ENCODE results near the gene ATP6V1B1. TPM values are rescaled to one million over a fixed set of nuclear protein-coding genes. Genes with fewer than 3 reads are reported as not detected.

Gene ATP6V1B1
- total RNA-seq, 4 donors from 2014 or later = 22.7 to 66.9 (median 39.5) TPM

- DNase-seq (ENCODE audit: low spot score in 2 of 2) = no peak
- peaks cover 28% of the 10 kb centered on the region for H3K4me1 ChIP-seq
- peaks cover 8% of the 10 kb centered on the region for H3K36me3 ChIP-seq
- H3K27me3 ChIP-seq = no peaks in the 10 kb centered on the region
- H3K4me3 ChIP-seq = peak overlapping the region; percentile 70
- no peak for TF ChIP-seq CTCF (IDR thresholded peaks at IDR 0.05)
- TF ChIP-seq POLR2A (IDR thresholded peaks at IDR 0.05) = no peak
- no peak for TF ChIP-seq EP300 (IDR thresholded peaks at IDR 0.05)
- TF ChIP-seq POLR2AphosphoS5 (IDR thresholded peaks at IDR 0.05) = no peak
- H3K9me3 ChIP-seq = no peaks in the 10 kb centered on the region
- peak overlapping the region; percentile 78 for H3K27ac ChIP-seq
- WGBS = 80% methylated on average over 7 of the region's 19 CpGs
Measured at GRCh38 chr2:70979180-70979488, 43.4 kb downstream of the ATP6V1B1 start.

- H3K4me3 ChIP-seq = no peak overlapping the region
- WGBS = 85% methylated on average over 9 of the region's 9 CpGs
- no peak for TF ChIP-seq POLR2AphosphoS5 (IDR thresholded peaks at IDR 0.05)
- no peak for TF ChIP-seq CTCF (IDR thresholded peaks at IDR 0.05)
- TF ChIP-seq EP300 (IDR thresholded peaks at IDR 0.05) = no peak
- H3K4me1 ChIP-seq = peaks cover 29% of the 10 kb centered on the region
- peak; percentile 58 to 72 for DNase-seq (ENCODE audit: low spot score in 2 of 2)
- no peaks in the 10 kb centered on the region for H3K9me3 ChIP-seq
- peaks cover 9% of the 10 kb centered on the region for H3K36me3 ChIP-seq
- H3K27ac ChIP-seq = no peak overlapping the region
- H3K27me3 ChIP-seq = no peaks in the 10 kb centered on the region
Measured at GRCh38 chr2:70979626-70980025, 43.9 kb downstream of the ATP6V1B1 start.

DNA sequence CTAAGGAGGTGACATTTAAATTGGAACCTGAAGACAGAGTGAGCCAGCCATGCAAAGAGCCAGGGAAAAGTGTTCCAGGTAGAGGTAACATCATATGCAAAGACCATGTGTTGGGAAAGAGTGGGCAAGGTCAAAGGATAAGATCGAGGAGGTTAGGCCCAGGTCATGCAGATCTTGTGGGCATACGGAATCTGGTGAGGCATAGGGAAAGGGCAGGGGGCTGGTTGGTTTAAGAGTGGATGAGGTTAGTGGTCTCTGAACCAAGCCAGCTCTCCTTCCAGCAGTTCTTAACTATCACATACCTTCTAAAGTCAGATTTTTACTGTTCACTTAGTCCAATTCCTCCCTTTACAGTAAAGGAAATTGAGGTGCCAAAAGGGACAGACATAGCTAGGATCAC lies 45.7 kb downstream of the ATP6V1B1 start:
- no peak for TF ChIP-seq POLR2AphosphoS5 (IDR thresholded peaks at IDR 0.05)
- no peak for TF ChIP-seq EP300 (IDR thresholded peaks at IDR 0.05)
- no peaks in the 10 kb centered on the region for H3K27me3 ChIP-seq
- no peaks in the 10 kb centered on the region for H3K9me3 ChIP-seq
- peaks cover 22% of the 10 kb centered on the region for H3K36me3 ChIP-seq
- H3K4me3 ChIP-seq = no peak overlapping the region
- 85% methylated on average over 2 of the region's 2 CpGs for WGBS
- peaks cover 39% of the 10 kb centered on the region for H3K4me1 ChIP-seq
- peak in 1 of 2 donors; percentile 20 for DNase-seq (ENCODE audit: low spot score in 2 of 2)
- H3K27ac ChIP-seq = no peak overlapping the region

- no peak for TF ChIP-seq CTCF (IDR thresholded peaks at IDR 0.05)
- TF ChIP-seq POLR2A (IDR thresholded peaks at IDR 0.05) = no peak
- no peak for TF ChIP-seq EP300 (IDR thresholded peaks at IDR 0.05)
- no peak for TF ChIP-seq POLR2AphosphoS5 (IDR thresholded peaks at IDR 0.05)
- Histone ChIP-seq H3K9me3 (no peaks in the 10 kb centered on the region), H3K4me1 (peaks cover 33% of the 10 kb centered on the region), H3K27me3 (no peaks in the 10 kb centered on the region), H3K36me3 (peaks cover 30% of the 10 kb centered on the region), H3K27ac (no peak overlapping the region), H3K4me3 (no peak overlapping the region)
- peak; percentile 53 to 74 for DNase-seq (ENCODE audit: low spot score in 2 of 2)
- 88% methylated on average over 6 of the region's 14 CpGs for WGBS
Measured at GRCh38 chr2:70981866-70982810, 46.4 kb downstream of the ATP6V1B1 start.

GRCh38 chr2:70982971-70983370 lies 47.3 kb downstream of the ATP6V1B1 start:
- peaks cover 38% of the 10 kb centered on the region for H3K36me3 ChIP-seq
- H3K9me3 ChIP-seq = no peaks in the 10 kb centered on the region
- H3K4me1 ChIP-seq = peaks cover 27% of the 10 kb centered on the region
- no peak for TF ChIP-seq POLR2AphosphoS5 (IDR thresholded peaks at IDR 0.05)
- TF ChIP-seq EP300 (IDR thresholded peaks at IDR 0.05) = no peak
- TF ChIP-seq POLR2A (IDR thresholded peaks at IDR 0.05) = no peak
- TF ChIP-seq CTCF (IDR thresholded peaks at IDR 0.05) = no peak
- no peak overlapping the region for H3K27ac ChIP-seq
- H3K27me3 ChIP-seq = no peaks in the 10 kb centered on the region
- H3K4me3 ChIP-seq = no peak overlapping the region
- WGBS = 92% methylated on average over 3 of the region's 3 CpGs
- peak in 1 of 2 donors; percentile 28 for DNase-seq (ENCODE audit: low spot score in 2 of 2)

All from suprapubic skin (tissue), 4 donors.